Heart left ventricle (tissue), 16 donors: Measurements from ENCODE around the gene DNAH3. TPM values are rescaled to one million over a fixed set of nuclear protein-coding genes. Genes with fewer than 3 reads are reported as not detected.
"Not testable (repeated sequence)": the region's sequence is repeated elsewhere in the genome, so short reads cannot be mapped to it uniquely, and the experiment has no call there.

Source experiments
- ATAC-seq, 4 donors: fragments of 200-7000 bp; cut with Tn5 transposase; one replicate each; pipeline ENCODE4 v1.9.1; 2020 to 2022; ENCODE audit warnings: moderate library complexity in 4 of 4, mild to moderate bottlenecking in 3 of 4, moderate number of reproducible peaks in 1 of 4
- DNase-seq, 5 donors: peaks; one replicate each; pipeline ENCODE4 v3.0.0-alpha.2; 2020
- H3K27ac ChIP-seq, 12 donors: fragments of 200-600 bp; sonication (generic) in 4 of 12; one replicate each; pipeline versions ENCODE4 v1.5.0 to v1.8.0; 2016 to 2022; ENCODE audit warnings: mild to moderate bottlenecking in 2 of 12
- H3K27me3 ChIP-seq, 9 donors: fragments of 200-600 bp; sonication (generic) in 2 of 9; one replicate each; pipeline versions ENCODE4 v1.5.1 to v1.8.0; 2016 to 2022; ENCODE audit warnings: mild to moderate bottlenecking in 3 of 9
- H3K36me3 ChIP-seq, 9 donors: fragments of 200-600 bp; sonication (generic) in 2 of 9; one replicate each; pipeline versions ENCODE4 v1.5.0 to v1.8.0; 2018 to 2022; ENCODE audit warnings: mild to moderate bottlenecking in 2 of 9
- H3K4me1 ChIP-seq, 12 donors: fragments of 200-600 bp; sonication (generic) in 4 of 12; one replicate each; pipeline versions ENCODE4 v1.5.0 to v1.8.0; 2016 to 2022; ENCODE audit warnings: mild to moderate bottlenecking in 3 of 12
- H3K4me3 ChIP-seq, 12 donors: fragments of 200-600 bp; sonication (generic) in 4 of 12; one replicate each; pipeline versions ENCODE4 v1.5.0 to v1.8.0; 2017 to 2022; ENCODE audit warnings: mild to moderate bottlenecking in 9 of 12, moderate library complexity in 4 of 12
- H3K9me3 ChIP-seq, 12 donors: fragments of 200-600 bp; sonication (generic) in 4 of 12; one replicate each; pipeline versions ENCODE4 v1.5.0 to v1.8.0; 2016 to 2022; ENCODE audit warnings: mild to moderate bottlenecking in 1 of 12
- POLR2A ChIP-seq, 2 donors: fragments of 450-650 bp; IDR thresholded peaks; one replicate each; pipeline ENCODE4 v1.6.1; 2017; ENCODE audit warnings: antibody characterized with exemption in 2 of 2, mild to moderate bottlenecking in 2 of 2, moderate library complexity in 2 of 2
- WGBS, 4 donors: extraction: QIAGEN DNeasy Blood & Tissue Kit in 2 of 4; methylation state at CpG; one replicate each; pipeline versions ENCODE4 v1.1.5 to v1.1.7; 2013 to 2018; 5-methylcytosine and 5-hydroxymethylcytosine counted together
- intact Hi-C, 10 donors: fragments of 100-400 bp; cut with DNase I; formaldehyde crosslinking; loops; one replicate each; pipeline versions ENCODE4 v1.11.1 to v1.14.2; 2022
- polyA plus RNA-seq, 2 donors: library from polyadenylated mRNA; stranded (reverse); fragments of 200-250 nt; gene quantifications; one replicate each; pipeline ENCODE4 v1.2.3, GENCODE V29; 2013
- total RNA-seq, 9 donors: library from RNA; depleted of rRNA in 2 of 9; stranded (reverse); fragments of >200 nt in 2 of 9; fragmentation: NEBNext Ultra II Directional in 3 of 9; extraction: Animal tissue kit (Norgen Biotek cat#: 25700) in 3 of 9; gene quantifications; one replicate each; pipeline versions ENCODE4 v1.1.0 to v1.2.4, GENCODE V29; 2016 to 2023
- TF ChIP-seq, protein P1 (sequence below), 12 donors: fragments of 200-600 bp; sonication (generic) in 4 of 12; IDR thresholded peaks; one replicate each; pipeline versions ENCODE4 v1.5.0 to v1.8.0; 2018 to 2022; ENCODE audit warnings: antibody characterized with exemption in 12 of 12, mild to moderate bottlenecking in 5 of 12
- donor health status: ischemic (EF 13 %, LVEDD 7.1; RV severe dilation, severe dysfunction).
- donor health status: healthy with polysubstance abuse.
- donor health status: DM: no; HTN: yes; CAD: no.
- donor health status: DM: no; HTN: no; CAD: no.
- donor health status: ischemic (EF 25% LVEDD 6.9; RV normal size, moderate dysfunction).
- donor health status: ischemic (EF 25% LVEDD 5.7; RV mildly dilated, moderate dysfunction).
- donor health status: healthy.
- donor health status: DM: yes; HTN: yes; CAD: no.
- donor health status: ischemic (EF 35%, LVEDD 5.7; RV mildly dilated, moderate dysfunction).
- donor health status: nonischemic (EF 11% LVEDD 7.7; RV severe dilation, severe dysfunction).
- donor health status: DM: yes; HTN: yes; CAD: no.
- donor health status: PGD.
- donor health status: ischemic (EF 29% LVEDD 5.4; RV normal size, mild dysfunction).
- donor health status: nonischemic (EF 23%, LVEDD 6.1; RV moderate dilation, normal function).

Gene DNAH3
- total and polyA plus RNA-seq, 11 donors, result 0.01 to 2.0 (median 0.87) TPM

DNA sequence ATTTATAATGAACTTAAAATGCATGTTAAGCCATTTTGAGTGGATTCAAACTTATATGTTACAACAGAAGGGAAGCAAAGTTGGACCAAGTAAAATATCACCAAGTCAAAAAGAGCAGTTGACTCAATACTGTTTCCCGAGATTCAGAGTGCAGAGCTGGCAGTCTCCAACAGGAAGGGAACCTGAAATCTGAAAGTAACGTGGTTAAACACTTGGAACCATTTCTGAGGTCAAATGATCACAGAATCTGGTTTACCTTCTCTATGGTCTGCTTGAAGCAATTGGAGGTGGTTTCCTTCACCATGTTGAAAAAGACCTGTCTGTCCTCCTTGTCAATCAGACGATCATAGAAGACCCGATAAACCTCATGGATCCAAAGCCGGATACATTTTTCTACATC lies 163.6 kb downstream of the DNAH3 start:
- Histone ChIP-seq H3K27me3 (no peaks in the 10 kb centered on the region), H3K9me3 (no peaks in the 10 kb centered on the region), H3K36me3 (no peaks in the 10 kb centered on the region), H3K27ac (no peak overlapping the region), H3K4me3 (no peak overlapping the region), H3K4me1 (no peaks in the 10 kb centered on the region)
- WGBS, 4 donors, result 78 to 83% (median 82%) methylated on average over 5 of the region's 5 CpGs
- ATAC-seq (no peak), DNase-seq (no peak)
- intact Hi-C loops, result loop anchor here in 2 of 10 donors (10.0 kb wide), 2 partner anchors 62 to 68 kb away; no protein-coding TSS in a partner anchor
- TF ChIP-seq, protein P1, sequence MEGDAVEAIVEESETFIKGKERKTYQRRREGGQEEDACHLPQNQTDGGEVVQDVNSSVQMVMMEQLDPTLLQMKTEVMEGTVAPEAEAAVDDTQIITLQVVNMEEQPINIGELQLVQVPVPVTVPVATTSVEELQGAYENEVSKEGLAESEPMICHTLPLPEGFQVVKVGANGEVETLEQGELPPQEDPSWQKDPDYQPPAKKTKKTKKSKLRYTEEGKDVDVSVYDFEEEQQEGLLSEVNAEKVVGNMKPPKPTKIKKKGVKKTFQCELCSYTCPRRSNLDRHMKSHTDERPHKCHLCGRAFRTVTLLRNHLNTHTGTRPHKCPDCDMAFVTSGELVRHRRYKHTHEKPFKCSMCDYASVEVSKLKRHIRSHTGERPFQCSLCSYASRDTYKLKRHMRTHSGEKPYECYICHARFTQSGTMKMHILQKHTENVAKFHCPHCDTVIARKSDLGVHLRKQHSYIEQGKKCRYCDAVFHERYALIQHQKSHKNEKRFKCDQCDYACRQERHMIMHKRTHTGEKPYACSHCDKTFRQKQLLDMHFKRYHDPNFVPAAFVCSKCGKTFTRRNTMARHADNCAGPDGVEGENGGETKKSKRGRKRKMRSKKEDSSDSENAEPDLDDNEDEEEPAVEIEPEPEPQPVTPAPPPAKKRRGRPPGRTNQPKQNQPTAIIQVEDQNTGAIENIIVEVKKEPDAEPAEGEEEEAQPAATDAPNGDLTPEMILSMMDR (IDR thresholded peaks at IDR 0.05), result no peak

DNA sequence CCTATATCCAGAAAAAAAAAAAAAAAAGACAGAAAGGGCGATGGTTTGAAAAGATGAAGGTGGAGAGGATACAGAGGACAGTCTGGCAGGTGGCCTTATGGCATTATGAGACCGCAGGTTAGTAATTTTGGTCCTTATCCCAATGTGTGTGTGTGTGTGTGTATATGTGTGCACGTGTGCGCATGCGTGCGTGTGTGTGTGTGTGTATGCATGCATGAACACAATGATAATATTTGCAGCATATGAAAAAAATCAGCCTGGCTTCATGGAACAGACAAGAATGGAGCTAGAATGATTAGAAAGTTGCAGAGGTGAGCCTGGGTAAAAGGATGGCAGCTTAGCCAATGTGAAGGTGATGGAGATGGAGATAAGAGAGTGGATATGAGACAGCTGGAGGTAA lies 166.6 kb downstream of the DNAH3 start:
- H3K27ac ChIP-seq, result no peak overlapping the region
- H3K27me3 ChIP-seq, result no peaks in the 10 kb centered on the region
- no peaks in the 10 kb centered on the region for H3K4me1 ChIP-seq
- H3K4me3 ChIP-seq, result no peak overlapping the region
- 92 to 95% (median 94%) methylated on average over 6 of the region's 6 CpGs for WGBS, 4 donors
- intact Hi-C loops, result loop anchor here in 2 of 10 donors (10.0 kb wide), 2 partner anchors 59 to 71 kb away; no protein-coding TSS in a partner anchor
- ATAC-seq (no peak), DNase-seq (no peak)
- no peaks in the 10 kb centered on the region for H3K36me3 ChIP-seq
- TF ChIP-seq, protein P1 (IDR thresholded peaks at IDR 0.05), result no peak
- TF ChIP-seq POLR2A (IDR thresholded peaks at IDR 0.05), result no peak
- H3K9me3 ChIP-seq, result no peaks in the 10 kb centered on the region

DNA sequence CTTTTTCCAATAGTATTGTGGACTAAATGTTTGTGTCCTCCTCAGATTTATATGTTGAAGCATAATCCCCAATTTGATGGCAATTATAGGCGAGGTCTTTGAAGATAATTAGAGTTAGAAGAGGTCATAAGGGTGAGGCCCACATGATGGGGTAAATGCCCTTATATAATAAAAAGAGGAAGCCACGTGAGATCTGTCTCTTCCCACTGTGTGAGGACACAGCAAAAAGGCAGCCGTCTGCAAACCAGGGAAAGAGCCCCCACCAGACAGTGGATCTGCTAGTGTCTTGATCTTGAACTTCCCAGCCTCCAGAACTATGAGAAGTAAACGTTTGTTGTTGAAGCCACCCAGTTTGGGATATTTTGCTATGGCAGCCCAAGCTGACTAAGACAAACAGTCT lies 174.1 kb downstream of the DNAH3 start:
- no peaks in the 10 kb centered on the region for H3K4me1 ChIP-seq
- ATAC-seq (no peak), DNase-seq (no peak)
- no peaks in the 10 kb centered on the region for H3K27me3 ChIP-seq
- intact Hi-C loops, result no loop called here
- no peaks in the 10 kb centered on the region for H3K9me3 ChIP-seq
- H3K27ac ChIP-seq, result no peak overlapping the region
- WGBS, 4 donors, result 73 to 83% (median 81%) methylated on average over 4 of the region's 4 CpGs
- no peak for TF ChIP-seq POLR2A (IDR thresholded peaks at IDR 0.05)
- TF ChIP-seq, protein P1 (IDR thresholded peaks at IDR 0.05), result no peak
- H3K36me3 ChIP-seq, result no peaks in the 10 kb centered on the region
- H3K4me3 ChIP-seq, result no peak overlapping the region

DNA sequence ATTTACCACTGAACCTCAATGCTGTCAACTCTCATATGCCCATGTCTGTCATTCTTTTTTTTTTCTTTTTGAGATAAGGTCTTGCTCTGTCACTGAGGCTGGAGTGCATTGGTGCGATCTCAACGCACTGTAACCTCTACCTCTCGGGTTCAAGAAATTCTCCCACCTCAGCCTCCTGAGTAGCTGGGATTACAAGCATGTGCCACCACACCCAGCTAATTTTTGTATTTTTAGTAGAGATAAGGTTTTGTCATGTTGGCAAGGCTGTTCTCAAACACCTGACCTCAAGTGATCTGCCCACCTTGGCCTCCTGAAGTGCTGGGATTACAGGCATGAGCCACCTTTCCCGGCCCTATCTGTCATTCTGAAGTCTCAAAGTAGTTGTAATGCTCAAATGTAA lies 177.4 kb downstream of the DNAH3 start:
- H3K27me3 ChIP-seq, intact Hi-C loops, H3K27ac ChIP-seq, H3K9me3 ChIP-seq, H3K4me1 ChIP-seq, H3K4me3 ChIP-seq, DNase-seq, ATAC-seq, H3K36me3 ChIP-seq: not testable (repeated sequence)
- 88 to 96% (median 94%) methylated on average over 4 of the region's 4 CpGs for WGBS, 4 donors

DNA sequence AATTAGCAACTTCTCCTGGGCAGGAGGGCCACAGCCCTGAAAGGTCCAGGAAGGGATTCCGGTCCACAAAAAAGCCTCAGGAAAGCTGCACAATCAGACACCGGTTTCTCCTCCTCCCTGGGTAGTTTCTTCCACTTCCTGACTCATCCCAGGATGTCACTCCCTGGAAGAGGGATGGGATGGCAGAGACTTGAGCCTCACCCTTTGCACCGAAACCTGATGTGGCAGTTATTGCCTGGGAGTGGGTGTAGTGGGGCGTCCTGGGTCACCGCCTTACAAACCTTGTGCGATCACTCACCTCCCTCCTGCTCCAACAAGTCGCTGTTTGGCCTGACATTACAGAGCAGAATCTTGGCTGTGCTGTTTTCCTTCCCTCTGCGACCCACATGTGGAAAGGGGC lies 179.2 kb downstream of the DNAH3 start:
- Histone ChIP-seq H3K27me3 (no peaks in the 10 kb centered on the region), H3K36me3 (no peaks in the 10 kb centered on the region), H3K4me1 (no peaks in the 10 kb centered on the region), H3K27ac (no peak overlapping the region), H3K9me3 (no peaks in the 10 kb centered on the region), H3K4me3 (no peak overlapping the region)
- TF ChIP-seq, protein P1 (IDR thresholded peaks at IDR 0.05), result no peak
- no peak for TF ChIP-seq POLR2A (IDR thresholded peaks at IDR 0.05)
- WGBS, 4 donors, result 66 to 78% (median 72%) methylated on average over 8 of the region's 8 CpGs
- DNase-seq (no peak), ATAC-seq (no peak)
- intact Hi-C loops, result no loop called here
